Daoy (cell line): Measurements from ENCODE around the gene UNC5B. TPM values are rescaled to one million over a fixed set of nuclear protein-coding genes. Genes with fewer than 3 reads are reported as not detected.
"Not testable (repeated sequence)": the region's sequence is repeated elsewhere in the genome, so short reads cannot be mapped to it uniquely, and the experiment has no call there.

ENCODE experiments used
- DNase-seq: peaks from one replicate; pipeline ENCODE4 v3.0.0-alpha.2; 2015; ENCODE audit warnings: low read depth
- total RNA-seq: library from RNA; depleted of rRNA; stranded (reverse); fragments of >200 nt; shearing (Covaris generic); gene quantifications from 2 replicates; pipeline ENCODE4 v1.2.3, GENCODE V29; 2014

The UNC5B gene
- total RNA-seq, 1 experiment from 2014 or later: 6.0 TPM

DNA sequence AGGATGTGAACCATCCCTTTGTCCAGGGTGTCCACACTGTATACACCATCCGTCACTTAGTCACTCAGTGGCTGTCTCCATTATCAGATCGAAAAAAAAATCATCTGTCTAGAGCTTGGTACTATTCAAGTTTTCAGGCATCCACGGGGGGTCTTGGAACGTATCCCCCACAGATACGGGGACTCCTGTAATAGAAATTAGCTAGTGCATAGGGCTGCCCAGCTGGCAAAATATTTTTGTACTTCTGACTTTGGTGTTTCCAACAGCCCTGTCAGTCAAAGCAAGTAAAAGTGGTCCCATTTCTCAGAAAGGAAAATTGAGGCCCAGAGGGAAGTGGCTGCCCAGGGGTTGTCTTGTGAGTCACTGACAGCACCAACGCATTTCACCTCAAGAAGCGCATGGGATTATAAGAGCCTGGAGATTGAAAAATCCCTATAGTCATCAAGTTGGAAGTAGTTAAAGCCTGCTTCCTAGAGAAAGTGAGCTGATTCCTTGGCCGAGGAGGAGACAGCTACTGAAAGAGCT lies 54.6 kb downstream of the UNC5B start:
- DNase-seq: no peak

DNA sequence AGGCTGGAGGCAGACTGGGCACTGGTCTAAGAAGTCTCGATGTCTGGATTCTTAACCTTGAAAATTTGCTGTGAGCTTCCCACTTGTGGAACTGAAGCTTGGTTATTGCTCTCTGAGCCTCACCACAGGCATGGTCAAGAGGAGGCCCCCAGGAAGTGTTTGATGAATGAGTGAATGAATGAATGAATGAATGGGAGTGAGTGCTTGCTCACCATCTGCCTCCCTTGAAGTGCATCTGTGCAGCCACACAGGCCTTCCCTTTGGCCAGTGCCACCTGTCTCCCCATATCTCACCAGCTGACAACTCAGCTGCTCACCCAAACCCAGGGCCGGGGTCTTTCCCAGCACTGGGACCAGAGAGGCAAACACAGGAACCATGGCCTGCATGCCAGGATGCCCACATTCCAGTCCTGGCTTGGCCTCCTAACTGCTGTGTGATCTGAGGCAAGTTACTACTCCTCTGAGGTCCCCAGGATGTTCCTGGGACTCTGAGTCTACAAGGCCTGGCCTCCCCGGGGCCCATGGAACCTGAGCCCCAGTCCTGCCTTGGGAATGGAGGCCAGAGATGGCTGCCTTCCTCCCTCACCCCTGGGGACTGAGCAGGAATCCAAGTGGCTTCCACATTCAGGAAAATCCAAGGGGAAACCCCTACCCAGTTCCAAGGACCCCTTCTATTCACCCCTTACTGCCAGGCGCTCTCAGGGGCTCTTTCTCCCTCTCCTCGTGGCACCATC lies 55.3 kb downstream of the UNC5B start:
- no peak for DNase-seq

DNA sequence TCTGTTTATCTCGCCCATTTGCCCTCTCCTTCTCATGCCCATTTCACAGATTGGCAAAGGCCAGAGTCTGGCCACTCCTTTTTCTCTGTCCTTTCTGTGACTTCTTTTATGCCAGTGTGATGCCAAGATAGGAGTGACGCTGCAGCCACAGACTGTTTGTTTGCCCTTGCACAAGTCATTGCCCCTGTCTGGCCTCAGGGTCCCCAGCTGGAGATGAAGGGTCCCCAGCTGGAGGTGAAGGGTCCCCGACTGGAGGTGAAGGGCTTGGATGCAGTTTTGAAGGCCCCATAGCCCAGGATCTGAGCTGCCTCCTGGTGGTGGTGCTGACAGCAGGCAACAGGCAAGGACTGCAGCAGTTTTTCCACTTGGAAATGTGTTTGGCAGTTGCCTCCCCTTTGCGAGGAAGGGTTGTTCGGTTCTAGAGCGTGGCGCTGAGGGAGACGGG lies 55.9 kb downstream of the UNC5B start:
- peak; percentile 30 for DNase-seq

DNA sequence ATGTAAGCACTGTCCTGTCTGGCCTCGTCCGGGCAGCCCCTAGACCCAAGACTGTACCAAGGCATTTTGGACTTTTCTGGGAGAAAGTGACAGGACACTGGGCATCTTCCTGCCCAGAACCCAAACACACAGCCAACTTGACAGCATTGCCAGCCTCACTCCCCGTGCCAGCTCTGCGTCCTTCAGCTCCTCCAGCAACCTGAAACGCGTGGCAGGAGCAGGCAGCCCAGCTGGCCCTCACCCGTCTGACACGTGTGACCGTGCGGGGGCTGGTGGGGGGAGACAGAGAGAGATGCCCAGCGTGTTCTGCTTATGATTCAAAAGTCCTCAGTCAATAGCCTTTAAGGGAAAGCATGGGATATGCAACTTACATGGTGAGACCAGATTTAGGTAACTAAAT lies 56.4 kb downstream of the UNC5B start:
- DNase-seq: no peak

DNA sequence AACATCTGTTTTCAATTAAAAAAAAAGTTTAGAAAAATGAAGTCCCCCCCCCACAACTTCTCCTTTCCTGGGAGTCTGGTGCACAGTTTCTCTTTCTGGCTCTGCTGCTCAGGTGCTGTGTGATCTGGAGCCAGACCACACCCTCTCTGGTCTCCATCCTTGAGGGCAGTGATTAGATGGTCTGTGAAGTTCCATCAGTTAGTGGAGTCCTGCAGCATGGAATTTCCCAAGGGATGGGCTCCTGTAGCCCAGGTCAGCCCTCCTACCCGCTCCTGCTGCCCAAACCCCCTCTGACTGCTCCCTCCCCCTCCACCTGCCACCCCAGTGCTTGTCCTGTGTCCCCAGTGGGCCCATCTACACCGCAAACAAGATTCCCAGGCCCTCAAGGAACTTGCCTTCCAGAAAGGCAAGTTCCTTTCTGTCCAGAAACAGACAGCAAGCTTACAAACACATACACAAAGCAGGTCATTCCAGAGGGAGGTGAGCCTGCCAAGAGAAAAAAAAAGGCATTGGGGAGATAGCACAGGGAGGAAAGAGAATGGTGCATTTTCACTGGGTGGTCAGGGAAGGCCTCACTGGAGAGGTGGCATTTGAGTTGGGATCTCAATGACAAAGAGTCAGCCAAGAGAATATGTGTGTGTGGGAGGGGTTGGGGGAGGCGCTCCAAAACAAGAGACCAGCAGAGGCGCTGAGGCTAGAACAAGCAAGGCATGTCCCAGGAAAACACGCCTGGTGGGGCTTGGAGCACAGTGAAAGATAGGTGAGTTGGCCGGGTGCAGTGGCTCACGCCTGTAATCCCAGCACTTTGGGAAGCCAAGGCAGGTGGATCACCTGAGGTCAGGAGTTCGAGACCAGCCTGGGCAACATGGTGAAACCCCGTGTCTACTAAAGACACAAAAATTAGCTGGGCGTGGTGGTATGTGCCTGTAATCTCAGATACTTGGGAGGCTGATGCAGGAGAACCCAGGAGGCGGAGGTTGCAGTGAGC lies 57.2 kb downstream of the UNC5B start:
- no peak for DNase-seq

DNA sequence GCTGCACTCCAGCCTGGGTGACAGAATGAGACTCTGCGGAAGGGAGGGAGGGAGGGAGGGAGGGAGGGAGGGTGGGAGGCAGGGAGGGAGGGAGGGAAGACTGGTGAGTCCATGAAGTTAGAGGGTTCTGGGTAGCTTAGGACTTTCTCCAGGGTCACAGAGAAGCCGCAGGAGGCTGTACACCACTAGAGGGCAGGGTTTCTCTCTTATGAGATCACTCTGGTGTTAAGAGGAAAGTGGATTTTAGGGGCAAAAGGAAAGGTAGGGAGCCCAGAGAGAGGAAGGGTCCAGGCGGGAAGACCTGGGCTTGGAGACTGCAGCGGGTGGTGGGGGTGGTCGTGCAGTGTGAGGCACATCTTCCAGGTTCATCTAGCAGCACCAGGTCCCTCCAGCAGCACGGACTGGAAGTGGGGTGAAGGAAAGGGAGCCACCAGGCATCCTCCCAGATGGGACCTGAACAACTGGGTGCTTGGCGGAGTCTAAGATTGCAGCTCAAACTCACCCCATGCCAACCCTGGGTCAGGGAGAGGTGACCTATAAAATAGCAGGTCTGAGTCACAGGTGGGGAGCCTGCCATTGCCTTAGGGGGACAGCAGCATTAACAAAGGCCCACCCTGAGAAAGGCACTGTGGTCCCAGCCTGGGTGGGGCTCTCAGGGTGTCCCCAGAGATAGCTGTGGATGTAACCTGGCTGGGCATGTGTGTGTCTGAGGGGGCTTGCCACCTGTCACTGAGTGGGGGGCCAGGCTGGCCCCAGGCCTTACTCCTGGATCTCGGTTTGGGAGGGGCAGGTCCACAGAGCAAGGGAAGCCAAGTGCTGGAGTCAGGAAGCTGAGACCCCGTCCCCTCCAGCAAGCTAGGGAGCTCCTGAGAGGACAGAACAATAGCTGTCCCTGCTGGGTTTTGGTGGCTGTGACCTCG lies 58.2 kb downstream of the UNC5B start:
- DNase-seq: peak; percentile 61

DNA sequence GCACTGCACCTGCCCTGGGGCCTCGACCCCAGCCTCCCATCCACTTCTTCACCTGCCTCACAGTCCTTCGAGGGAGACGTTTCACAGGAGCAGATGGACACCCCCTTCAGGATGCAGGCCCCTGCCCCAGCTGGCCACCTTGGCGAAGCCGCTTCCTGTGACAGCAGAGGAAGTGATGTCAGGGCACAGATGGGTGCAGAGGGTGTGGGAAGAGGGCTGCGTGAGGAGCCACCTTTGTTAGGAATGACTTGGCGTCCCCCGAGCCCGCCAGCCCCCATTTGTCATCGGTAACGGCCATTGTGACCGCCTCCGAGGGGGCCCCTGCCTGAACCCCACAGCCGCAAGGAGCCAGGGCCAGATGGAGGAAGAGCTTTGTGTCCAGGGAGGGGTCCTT lies 59.3 kb downstream of the UNC5B start:
- DNase-seq: peak; percentile 42

DNA sequence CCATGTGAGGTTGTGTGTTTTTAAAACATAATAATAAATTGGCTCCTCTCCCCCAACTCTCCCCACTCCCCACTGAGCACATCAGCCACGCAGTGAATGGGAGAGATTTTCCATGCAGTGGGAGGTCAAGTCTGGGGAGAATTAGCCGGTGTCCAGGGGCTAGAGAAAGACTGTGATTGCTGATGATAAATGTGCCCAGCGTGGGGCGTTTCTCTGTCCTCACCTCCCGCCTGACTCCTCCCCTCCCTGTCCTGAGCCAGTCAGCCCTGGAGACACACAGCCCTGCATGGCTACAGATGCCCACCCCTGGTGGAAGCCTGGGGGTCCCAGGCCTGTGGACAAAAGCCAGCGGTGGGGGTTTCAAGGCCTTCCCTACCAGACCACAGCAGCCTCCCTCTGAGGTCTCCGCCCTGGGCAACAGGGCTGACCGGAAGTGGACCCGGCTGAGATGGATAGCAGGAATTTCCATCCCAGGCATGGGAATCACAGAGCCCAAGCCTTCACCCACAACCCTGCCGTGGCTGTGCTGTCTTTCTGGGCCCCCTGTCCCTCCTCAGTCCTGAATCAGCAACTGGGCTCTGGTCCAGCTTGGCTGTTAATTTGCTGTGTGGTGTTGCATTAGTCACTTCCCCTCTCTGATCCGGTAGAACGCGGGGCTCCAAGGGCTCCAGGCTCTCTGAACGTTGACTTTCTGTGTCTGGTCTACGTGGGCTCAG lies 59.8 kb downstream of the UNC5B start:
- DNase-seq: peak; percentile 83

DNA sequence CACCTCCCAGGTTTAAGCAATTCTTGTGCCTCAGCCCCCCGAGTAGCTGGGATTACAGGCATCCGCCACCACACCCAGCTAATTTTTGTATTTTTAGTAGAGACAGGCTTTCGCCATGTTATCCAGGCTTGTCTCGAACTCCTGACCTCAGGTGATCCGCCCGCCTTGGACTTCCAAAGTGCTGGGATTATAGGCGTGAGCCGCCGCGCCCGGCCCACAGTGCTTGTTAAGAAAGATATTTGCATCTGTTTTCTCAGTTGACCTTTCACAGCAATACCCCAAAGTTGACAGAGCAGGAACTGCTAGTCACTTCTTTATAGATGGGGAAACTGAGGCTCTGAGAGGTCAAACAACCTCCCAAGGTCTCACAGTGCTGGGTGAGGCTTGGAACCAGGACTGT lies 60.6 kb downstream of the UNC5B start:
- DNase-seq: not testable (repeated sequence)

DNA sequence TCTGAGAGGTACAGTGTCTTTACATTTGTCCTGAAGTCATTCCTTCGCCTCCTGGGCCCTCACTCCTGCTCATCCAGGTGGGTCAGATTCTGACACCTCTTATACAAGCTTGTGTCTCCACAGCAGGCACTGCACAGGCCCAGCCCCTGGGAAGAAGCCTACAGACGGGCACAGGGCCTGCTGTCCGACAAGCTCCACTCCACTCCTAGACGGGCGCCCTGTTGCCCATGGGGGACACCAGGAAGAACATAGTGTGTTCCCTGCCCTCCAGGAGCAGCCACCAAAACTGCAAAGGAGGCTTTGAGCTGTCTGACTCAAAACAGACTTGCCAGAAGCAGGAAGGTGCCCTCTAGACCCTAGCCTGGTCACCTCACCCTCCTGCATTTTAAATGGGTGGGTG lies 61.1 kb downstream of the UNC5B start:
- no peak for DNase-seq

DNA sequence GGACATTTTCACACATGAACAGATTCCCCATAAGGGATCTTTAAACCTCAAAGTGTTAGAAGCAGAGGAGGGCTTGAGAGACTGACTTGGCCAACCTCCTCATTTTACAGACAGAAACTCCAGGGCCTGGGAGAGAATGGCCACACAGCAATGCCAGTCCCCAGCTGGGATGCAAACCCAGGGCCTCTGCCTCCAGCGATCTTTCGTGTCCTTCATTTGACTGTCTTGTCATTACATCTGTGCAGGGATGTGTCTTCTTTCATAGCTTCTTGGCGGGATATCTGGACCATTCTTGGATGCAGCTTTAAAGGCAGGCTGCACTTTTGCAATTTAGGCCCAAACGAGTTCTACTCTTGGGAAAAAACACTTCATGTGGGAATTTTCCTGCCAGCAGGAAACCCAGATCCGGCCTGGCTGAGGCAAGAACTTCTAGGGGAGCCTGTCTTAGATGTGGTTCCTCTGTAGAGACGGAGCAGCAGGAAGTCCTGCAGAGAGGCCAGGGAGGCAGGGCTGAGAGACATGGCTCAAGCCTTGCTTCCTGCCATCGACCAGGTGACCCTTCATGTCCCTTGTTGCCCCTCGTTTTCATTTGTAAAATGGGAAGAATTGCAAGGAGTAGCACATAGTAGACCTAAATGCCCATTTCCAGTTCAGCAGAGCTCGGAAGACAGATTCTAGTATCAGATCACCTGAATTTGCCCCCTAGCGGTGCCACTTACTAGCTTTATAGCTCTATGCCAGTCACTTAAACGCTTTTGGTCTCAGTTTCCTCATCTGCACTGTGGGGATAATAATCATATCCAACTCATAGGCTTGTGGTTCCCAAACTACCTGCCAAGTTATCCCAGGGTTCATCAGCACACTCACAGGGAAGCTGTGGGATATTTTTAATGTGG lies 62.8 kb downstream of the UNC5B start:
- no peak for DNase-seq

DNA sequence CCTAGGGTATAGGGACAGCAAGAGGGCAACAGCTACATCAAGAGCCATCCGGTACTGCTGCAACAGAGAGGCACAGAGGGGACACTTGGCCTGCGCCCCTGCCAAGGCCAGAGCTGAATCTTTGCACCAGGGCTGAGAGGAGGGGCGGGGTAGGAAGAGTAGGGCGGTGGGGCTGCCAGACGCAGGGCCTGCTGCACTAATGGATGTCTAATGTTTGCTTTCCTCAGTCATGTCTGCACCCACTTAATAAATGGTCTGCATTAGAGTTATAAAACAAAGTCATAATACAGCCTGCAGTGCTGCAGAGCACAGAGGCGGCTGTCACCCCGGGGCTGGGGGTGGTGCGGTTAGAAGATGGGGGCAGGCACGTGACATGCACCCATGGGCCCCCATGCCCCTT lies 64.5 kb downstream of the UNC5B start:
- no peak for DNase-seq

DNA sequence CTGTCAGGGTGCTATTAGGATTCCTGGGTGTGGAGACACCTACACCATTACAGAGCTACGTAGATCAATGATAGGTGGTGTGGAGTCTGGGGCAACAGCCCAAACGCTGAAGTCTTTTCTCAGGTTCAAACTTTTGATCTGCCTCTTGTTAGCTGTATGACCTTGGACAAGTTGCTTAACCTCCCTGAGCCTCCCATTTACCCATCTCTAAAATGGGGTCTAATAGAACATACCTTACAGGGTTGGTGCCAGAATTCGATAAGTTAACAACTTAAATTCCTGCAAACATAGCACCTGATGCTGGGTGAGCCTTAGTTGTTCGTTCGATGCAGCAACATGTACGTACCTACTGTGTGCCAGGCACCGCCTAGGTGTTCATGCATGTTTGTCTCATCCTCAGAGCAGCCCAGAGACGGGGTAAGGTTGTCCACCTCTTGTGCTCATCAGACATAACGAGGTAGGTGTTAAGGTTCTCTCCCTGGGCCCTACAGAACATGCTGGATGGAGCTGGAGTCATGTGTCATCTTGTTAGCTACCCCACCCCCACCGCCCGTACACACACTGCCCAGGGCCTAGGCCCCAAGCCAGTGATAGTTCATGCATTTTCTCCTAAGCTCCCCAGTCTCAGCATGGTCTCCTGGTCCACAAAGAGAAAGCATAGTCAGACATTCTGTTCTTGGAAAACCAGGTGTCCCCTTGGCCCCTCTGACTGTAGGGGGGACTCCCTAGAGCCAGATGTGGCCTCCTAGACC lies 65.7 kb downstream of the UNC5B start:
- DNase-seq: no peak

DNA sequence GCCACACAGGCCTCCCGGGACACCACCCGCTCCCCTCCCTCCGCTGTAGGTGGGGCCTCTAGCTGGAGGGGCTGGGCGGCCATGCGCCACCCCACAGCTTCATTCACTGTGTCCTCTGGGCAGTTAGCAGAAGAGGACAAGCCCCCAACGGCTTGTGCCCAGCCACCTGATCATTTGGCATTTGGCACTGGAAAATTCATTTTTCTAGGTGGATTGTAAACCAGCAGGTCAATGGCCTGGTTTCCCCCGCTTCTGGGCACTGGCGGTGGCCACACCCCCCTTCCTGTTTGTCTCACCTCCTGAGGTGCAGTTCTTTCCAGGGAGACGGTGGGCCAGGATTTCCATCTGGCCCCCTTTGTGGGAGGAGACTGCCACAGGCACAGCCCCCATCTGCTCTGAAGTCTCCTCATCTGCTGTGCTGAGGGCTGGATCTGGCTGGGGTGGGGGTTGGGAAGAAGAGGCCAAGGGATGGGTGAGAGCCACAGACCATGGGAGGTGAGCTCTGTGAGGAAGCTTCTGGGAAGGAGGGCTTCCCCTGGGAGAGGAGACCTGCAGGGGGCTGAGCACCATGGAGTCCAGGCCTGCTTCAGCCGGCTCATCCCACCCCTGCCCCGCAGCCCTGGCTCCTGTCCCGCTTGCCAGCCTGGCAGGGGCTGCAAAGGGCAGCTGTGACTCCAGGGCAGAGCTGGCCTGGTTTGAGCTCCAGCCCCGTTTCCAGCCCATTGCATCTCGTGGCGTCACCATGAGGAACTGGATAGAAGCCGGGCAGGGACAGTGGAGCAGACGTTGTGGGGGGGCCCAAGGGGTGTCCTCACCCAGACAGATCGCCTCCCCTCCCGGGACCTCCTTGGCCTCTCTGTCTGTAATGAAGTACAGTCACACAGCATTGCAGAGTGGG lies 66.6 kb downstream of the UNC5B start:
- no peak for DNase-seq

DNA sequence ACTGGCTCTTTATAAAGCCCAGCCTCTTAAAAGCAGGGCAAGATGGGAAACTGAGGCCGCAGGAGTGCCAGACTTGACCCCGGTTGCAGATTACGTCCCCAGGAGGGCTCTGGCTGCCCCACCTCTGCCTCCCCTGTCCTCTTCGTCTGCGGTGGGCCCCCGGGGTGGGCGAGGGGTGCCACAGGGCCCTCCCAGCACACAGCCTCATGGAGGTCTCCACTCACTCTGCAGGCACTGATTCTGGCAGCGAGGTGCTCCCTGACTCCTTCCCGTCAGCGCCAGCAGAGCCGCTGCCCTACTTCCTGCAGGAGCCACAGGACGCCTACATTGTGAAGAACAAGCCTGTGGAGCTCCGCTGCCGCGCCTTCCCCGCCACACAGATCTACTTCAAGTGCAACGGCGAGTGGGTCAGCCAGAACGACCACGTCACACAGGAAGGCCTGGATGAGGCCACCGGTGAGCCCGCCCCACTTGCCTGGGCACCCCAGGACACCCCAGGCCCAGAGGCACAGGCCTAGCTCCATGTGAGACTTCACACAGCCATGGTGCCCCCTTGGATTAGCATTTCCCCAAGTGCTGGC lies 67.3 kb downstream of the UNC5B start:
- no peak for DNase-seq

DNA sequence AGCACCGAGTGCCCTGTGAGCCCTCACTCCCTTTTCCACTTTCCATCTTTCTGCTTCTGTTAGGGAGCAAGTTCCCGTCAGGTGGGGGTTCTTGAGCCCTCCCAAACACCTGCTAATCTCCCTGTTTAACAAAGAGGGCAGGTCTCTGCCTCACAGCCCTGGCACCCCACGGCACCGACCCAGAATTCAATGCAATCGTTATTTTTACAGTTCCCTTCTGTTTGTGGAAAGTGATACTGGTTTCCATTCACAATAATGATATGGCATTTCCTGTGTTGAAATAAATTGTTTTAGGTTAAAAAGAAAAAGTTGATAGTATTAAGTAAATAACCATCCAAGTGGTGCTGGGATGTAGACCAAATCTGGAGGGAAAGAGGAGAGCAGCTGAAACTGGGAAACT lies 67.8 kb downstream of the UNC5B start:
- DNase-seq: no peak

DNA sequence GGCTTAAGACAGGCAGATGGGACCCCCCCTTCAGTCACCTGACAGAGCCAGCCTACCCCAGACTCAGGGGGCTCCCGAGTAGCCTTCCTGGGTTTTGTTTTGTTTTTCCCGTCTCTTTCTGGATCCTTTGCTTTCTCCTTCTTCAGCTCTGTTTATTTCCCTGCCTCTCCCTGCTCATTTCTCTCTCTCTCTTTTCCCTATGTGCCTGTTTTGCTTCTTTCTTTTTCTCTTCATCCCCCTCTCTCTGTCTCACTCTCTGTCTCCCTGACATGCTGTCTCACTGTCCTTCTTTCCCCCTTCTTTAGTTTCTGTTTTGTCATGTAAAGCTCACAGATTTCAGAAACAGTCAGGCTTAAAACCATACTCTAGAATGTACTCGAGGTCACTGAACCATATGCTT lies 68.5 kb downstream of the UNC5B start:
- DNase-seq: no peak
